Measurements from ENCODE around the gene TBC1D2.

DNA sequence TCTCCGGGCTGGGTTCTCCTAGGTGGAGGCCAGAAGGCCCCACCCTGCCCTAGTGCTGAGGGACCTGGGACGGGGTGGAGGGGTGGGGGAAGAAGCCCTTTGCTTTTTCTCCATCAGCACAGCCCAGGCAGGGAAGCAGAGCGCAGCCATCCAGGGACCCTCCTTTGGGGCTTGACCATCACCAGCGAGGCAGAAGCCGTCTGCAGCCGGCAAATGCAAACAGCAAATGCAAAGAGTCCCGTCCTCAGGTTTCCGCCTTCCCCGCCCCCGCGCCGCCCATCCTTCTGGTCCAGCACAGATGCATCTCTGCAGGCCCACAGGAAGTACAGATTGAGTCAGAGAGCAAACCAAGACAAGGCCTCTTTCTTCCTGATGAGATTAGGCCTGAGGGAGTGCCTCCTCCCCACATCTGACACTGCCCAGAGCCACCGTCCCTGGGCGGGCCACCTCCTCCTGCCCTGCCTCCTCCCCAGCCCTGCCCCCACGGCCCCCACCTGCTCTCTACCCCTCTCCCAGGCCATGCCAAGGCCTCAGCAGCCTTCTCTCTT, 86.4 kb downstream of the TBC1D2 start:
- TF ChIP-seq PAF1 (CRISPR knock-in tag; IDR thresholded peaks at IDR 0.05), result no peak
- no peak for TF ChIP-seq ZHX1 (CRISPR knock-in tag; IDR thresholded peaks at IDR 0.05; ENCODE audit: low read depth)

Measured in HepG2 (cell line).